UCSD-AML1 (cell line): ENCODE data around the gene PTPN12.
"Not testable (repeated sequence)": the region's sequence is repeated elsewhere in the genome, so short reads cannot be mapped to it uniquely, and the experiment has no call there.

Experiments used
- DNase-seq: peaks from one replicate; lab custom pipeline; 2025; ENCODE audit not compliant: unreplicated experiment; lab: John Stamatoyannopoulos, UW

PTPN12 gene

DNA sequence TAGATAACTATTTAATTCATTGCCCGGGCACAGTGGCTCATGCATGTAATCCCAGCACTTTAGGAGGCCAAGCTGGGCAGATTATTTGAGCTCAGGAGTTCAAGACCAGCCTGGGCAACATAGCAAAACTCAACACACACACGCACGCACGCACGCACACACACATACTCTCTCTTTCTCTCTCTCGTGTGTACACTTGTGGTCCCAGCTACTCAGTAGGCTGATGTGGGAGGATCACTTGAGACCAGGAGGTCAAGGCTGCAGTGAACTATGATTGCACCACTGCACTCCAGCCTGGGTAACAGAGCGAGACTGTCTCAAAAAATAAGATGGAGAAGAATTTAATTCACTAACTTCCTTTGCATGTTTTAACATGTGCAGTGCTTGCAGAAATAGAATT is 38.1 kb downstream of the PTPN12 start:
- no peak for DNase-seq

GRCh38 chr7:77576856-77577255 is 39.8 kb downstream of the PTPN12 start:
- DNase-seq = no peak

DNA sequence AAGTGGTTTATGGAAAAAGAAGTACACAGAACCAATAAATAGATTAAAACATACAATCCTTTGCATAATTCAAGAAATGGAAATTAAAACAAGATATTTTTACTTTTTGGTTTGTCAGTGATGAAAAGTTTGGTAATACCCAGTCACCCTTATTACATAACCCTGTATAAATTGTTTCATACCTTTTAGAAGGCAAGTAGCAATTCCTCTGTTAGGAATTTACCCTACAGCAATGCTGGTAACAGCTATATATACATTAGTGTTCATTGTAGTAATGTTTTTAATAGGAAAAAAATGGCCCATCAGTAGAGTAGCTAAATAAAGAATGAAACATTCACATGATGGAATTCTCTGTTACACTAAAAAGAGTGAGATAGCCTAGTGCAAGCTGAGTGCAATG is 42.7 kb downstream of the PTPN12 start:
- no peak for DNase-seq

GRCh38 chr7:77580762-77581350 is 43.8 kb downstream of the PTPN12 start:
- no peak for DNase-seq

GRCh38 chr7:77587272-77587671 is 50.2 kb downstream of the PTPN12 start:
- DNase-seq = no peak

- DNase-seq = no peak
Observed at GRCh38 chr7:77600952-77601351, 63.9 kb downstream of the PTPN12 start.

GRCh38 chr7:77606562-77606961 is 69.5 kb downstream of the PTPN12 start:
- DNase-seq = no peak

DNA sequence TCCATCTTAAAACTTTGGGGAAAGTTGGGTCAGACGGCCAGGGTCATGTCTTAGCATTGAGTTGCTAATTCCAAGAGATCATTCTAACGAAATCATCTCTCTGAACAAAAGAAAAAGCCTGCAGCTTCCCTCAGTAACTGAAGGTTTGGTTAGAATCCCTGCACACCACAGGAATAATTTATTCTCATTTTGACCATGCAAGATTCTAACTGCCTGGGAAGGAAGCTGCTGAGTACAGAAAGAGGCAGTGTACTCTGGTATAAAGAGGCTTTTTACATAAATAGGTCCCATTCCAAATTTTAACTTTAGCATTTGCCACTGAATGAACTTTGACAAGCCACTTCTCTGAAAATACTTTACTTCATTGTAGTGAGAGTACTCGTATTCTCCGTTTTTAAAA is 82.2 kb downstream of the PTPN12 start:
- no peak for DNase-seq

DNA sequence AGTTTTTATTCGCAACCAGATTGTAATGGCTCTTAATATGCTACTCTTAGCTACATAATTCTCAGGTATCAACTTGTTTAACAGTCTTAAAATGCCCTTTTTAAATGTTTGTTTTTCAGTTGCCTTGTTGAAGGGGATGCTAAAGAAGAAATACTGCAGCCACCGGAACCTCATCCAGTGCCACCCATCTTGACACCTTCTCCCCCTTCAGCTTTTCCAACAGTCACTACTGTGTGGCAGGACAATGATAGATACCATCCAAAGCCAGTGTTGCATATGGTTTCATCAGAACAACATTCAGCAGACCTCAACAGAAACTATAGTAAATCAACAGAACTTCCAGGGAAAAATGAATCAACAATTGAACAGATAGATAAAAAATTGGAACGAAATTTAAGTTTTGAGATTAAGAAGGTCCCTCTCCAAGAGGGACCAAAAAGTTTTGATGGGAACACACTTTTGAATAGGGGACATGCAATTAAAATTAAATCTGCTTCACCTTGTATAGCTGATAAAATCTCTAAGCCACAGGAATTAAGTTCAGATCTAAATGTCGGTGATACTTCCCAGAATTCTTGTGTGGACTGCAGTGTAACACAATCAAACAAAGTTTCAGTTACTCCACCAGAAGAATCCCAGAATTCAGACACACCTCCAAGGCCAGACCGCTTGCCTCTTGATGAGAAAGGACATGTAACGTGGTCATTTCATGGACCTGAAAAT is 89.7 kb downstream of the PTPN12 start:
- no peak for DNase-seq

DNA sequence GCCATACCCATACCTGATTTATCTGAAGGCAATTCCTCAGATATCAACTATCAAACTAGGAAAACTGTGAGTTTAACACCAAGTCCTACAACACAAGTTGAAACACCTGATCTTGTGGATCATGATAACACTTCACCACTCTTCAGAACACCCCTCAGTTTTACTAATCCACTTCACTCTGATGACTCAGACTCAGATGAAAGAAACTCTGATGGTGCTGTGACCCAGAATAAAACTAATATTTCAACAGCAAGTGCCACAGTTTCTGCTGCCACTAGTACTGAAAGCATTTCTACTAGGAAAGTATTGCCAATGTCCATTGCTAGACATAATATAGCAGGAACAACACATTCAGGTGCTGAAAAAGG is 90.2 kb downstream of the PTPN12 start:
- DNase-seq = no peak

DNA sequence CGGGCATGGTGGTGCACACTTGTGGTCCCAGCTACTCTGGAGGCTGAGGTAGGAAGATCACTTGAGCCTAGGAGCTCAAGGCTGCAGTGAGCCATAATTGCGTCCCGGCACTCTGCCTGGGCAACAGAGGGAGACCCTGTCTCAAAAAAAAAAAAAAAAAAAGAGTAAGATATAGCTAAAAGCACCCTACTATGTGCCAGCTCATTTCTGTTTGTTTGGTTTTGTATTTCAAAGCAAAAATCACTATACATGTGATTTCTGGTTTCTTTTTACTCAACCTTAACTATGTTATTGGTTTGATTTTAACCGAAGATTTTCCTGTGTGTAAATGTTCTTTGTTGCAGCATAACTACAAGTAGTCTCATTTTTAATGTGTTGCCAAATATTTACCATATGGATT is 92.7 kb downstream of the PTPN12 start:
- no peak for DNase-seq

DNA sequence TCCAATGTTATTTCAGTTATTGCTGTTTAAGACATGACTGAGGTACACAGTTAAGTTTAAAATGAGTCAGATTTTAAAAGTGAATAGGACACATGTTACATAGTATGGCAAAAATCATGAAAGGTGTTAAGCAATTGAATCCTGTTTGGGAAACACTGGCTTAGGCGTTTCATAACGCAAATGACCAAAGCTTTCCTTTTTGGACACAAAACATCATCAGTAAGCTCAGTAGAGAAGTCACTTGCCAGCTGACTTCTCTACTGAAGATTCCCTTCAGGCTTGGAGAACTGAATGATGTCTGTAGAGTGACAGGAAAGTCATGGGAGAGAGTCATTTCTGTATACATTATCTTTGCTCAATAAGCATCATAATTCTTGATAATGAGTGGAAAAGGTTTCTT is 94.7 kb downstream of the PTPN12 start:
- no peak for DNase-seq

DNA sequence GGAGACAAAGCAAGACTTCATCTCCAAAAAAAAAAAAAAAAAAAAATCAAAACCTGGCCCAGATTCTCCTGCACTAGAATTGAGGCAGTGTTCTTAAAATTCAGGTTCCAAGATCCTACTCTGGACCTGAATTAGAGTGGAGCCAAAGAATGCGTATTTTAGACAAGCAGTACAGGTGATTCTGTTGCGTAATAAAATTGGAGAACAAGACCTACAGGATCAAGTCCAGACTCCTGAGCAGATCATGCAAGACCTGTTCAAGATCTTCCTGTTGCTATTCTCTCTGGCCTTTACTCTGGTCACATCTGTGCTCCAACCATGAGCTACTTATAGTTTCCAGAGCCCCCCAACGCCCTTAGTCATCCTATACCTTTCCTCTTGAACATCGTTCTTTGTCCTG is 107.7 kb downstream of the PTPN12 start:
- no peak for DNase-seq

DNA sequence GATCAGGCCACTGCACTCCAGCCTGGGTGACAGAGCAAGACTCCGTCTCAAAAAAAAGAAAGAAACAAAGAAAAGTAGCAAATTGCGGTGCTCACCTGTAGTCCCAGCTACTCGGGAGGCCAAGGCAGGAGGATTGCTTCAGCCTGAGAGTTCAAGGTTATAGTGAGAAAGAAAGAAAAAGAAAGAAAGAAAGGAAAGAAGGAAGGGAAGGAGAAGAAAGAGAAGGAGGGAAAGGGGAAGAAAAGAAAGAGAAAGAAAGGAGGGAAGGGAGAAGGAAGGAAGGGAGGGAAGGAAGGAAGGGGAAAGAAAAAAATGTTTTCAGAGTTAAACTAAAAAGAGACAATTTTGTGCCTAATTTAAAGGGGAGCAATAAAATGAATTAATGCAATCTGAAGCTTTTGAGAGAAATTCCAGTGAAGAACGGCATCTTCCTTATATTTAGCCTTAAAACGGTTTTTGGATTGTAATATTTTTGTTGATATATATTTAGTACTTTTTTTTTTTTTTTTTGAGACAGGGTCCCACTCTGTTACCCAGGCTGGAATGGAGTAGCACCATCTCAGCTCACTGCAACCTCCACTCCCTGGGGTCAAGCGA is 111.7 kb downstream of the PTPN12 start:
- DNase-seq = no peak

DNA sequence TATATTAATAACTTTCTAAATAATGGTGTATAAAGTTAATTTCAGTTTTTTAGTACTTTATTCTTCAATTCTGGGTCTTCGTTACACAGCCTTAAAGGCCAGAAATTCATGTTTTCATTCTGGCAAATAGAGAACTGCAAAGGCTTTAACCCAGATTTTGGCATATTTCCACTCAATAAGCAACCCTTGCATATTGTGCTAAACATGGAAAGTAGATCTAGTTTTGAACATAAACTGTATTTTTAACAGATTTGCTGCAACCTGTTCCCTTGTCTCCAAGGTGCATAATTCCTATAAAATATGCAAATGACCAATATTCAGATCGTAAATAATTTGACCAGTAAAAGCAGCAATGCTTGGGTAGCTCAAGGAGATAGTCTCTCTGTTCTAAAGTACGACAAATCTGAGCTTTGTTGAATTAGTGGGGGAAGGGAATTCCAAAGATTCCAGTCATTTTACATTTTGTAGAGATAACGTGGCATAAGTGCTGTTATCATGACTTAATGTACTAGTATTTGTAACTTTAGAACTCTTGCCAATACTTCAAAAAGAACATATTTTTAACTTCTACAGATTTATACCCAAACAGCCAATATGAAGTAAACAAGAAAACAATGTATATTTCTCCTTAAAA is 112.7 kb downstream of the PTPN12 start:
- no peak for DNase-seq

DNA sequence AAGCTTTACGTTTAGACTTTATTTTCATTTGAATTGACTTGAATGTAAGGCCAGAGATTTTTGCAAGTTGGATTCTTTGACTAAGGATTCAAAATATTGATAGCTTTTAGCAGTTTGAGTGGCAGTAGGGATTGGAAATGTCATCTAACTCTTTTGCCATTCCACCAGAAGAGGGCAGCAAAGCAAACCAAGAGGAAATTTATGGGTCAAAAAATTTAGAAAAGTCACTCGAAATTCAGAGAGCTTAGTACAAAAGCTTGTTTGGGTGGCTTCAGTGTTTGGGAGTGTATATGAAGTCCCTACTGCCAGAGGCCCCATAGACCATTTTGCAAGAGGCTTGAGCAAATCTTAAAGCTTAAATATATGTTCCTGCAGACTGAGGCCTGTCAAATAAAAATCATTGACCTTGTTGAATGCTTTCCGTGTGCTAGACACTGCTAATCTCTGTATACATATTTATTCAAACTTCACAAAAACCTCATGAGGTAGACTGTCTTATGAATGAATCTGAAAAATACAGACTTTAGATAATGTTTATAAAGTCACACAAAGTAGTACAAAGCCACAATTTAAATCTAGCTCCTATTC is 114.6 kb downstream of the PTPN12 start:
- DNase-seq = no peak

- DNase-seq = not testable (repeated sequence)
Observed at GRCh38 chr7:77652826-77653225, 115.7 kb downstream of the PTPN12 start.

DNA sequence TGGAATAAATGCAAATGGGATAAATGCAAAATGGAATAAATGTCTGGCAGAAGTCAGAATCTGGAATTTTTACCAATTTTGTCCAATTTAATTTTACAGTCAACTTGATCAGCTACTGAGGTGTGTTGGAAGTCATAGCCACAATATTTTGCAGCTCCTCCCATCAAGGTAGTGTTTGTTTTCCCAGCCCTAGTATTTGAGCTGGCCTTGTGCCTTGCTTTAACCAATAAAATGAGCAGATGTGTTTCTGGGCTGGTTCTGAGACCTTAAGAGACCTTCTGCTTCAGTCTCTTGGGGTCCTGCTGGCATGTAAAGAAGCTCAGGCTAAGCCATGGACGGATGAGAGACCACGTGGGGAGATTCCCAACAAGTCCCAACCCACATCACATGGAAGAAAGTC is 116.5 kb downstream of the PTPN12 start:
- no peak for DNase-seq

GRCh38 chr7:77655356-77655755 is 118.3 kb downstream of the PTPN12 start:
- DNase-seq = no peak

DNA sequence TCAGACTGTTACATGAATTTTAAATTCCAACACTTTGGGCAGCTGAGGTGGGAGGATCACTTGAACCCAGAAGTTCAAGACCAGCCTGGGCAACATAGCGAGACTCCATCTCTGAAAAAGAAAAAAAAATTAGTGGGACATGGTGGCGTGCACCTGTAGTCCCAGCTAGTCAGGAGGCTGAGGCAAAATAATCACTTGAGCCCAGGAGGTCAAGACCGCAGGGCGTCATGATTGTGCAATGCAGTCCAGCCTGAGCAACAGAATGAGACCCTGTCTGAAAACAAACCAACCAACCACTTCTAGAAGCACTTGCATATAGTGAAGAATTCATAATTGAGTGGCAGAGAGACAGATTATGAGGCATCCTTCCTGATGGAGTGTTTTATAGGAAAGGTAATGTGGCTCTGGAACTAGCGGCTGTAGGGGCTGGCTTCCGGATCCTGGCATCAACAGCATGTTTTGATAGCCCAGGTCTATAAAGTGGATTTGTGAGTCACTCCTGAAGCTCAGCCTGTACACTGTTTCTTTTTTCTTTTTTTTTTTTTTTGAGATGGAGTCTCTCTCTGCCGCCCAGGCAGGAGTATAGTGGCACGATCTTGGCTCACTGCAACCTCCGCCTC is 118.9 kb downstream of the PTPN12 start:
- DNase-seq = no peak

DNA sequence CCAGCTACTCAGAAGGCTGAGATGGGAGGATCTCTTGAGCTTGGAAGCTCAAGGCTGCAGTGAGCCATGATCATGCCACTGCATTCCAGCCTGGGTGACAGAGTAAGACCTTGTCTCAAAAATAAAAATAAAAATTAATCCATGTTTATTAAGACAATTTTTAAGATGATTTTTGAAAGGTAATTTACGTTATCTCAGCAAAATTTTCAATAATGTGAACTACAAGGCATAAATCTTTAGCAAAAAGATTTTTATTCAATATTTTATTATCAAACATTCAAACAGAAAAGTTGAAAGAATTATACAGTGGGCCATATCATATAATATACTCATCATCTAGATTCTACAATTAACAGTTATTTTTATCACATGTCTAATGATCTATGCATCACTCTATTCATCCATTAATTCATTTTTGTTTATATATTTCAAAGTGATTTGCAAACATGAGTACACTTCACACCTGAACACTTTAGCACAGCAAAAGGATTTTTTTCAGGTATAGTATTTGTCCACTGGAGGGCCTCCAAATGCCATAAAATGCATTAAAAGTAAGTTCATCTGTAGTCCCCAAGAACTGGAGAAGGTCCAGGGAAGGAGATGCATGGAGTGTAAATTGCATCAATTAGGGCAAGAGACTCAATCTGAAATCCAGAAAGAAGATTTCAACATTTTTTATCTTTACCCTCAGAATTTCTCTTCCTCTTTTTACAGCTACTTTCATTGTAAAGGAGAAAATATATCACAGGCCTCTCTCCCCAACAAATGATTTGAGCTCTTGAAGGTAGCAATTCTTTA is 120.5 kb downstream of the PTPN12 start:
- no peak for DNase-seq
